ENCODE data around the gene PFN4. TPM values are rescaled to one million over a fixed set of nuclear protein-coding genes. Genes with fewer than 3 reads are reported as not detected.
"Not testable (repeated sequence)": the region's sequence is repeated elsewhere in the genome, so short reads cannot be mapped to it uniquely, and the experiment has no call there.

PFN4 gene
- total RNA-seq, 2 experiments from 2014 or later = 0.40 TPM; not detected in 1

DNA sequence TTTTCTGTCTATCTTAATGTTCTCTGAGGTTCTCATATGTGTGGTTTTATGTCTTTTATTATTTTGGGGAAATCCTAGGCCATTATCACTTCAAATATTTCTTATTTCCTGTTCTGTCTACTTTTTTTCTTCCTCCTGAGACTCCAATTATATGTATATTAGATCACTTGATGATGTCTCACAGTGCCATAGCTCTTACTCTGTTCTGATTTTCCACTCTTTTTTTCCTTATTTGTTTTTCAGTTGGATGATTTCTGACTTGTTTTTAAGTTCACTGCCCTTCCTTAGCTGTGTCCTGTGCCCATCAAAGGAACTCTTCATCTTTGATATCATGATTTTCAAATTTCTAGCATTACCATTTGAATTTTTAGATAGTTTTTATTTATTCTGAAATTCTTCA lies 24.2 kb upstream of the PFN4 start:
- H3K27me3 Mint-ChIP-seq = no peaks in the 10 kb centered on the region
- CTCF ChIA-PET = no interaction called here
- H3K36me3 Mint-ChIP-seq = peaks cover 19% of the 10 kb centered on the region
- H3K4me1 Mint-ChIP-seq (ENCODE audit: low read depth) = no peaks in the 10 kb centered on the region
- POLR2A ChIA-PET = no interaction called here
- no peak overlapping the region for H3K27ac Mint-ChIP-seq
- peaks cover 21% of the 10 kb centered on the region for H3K9me3 Mint-ChIP-seq
- intact Hi-C loops (cut with micrococcal nuclease) = no loop called here
- no peak overlapping the region for H3K4me3 Mint-ChIP-seq
- no peak for DNase-seq

DNA sequence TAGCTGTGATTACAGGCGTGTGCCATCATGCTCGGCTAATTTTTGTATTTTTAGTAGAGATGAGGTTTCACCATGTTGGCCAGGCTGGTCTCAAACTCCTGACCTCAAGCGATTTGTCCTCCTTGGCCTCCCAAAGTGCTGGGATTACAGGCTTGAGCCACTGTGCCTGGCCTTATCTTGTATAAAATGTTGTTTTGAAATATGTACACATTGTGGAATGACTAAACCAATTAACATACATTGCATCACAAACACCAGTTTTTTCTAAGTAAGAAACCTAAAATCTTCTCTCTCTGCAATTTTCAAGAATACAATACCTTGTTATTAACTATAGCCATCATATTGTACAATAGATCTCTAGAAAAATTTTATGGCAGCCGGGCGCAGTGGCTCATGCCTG lies 17.2 kb upstream of the PFN4 start:
- H3K27ac Mint-ChIP-seq; H3K36me3 Mint-ChIP-seq; H3K4me1 Mint-ChIP-seq (ENCODE audit: low read depth); CTCF ChIA-PET; H3K4me3 Mint-ChIP-seq; H3K9me3 Mint-ChIP-seq; POLR2A ChIA-PET; intact Hi-C loops (cut with micrococcal nuclease); H3K27me3 Mint-ChIP-seq; DNase-seq: not testable (repeated sequence)

GRCh38 chr2:24132543-24132942 lies 9.4 kb upstream of the PFN4 start:
- H3K4me1 Mint-ChIP-seq (ENCODE audit: low read depth) = no peaks in the 10 kb centered on the region

GRCh38 chr2:24125956-24126355 lies 2.8 kb upstream of the PFN4 start:
- no peaks in the 10 kb centered on the region for H3K36me3 Mint-ChIP-seq
- intact Hi-C loops (cut with micrococcal nuclease) = no loop called here
- H3K27me3 Mint-ChIP-seq = no peaks in the 10 kb centered on the region
- no peaks in the 10 kb centered on the region for H3K9me3 Mint-ChIP-seq
- CTCF ChIA-PET = no interaction called here
- H3K4me1 Mint-ChIP-seq (ENCODE audit: low read depth) = peaks cover 10% of the 10 kb centered on the region
- no peak overlapping the region for H3K27ac Mint-ChIP-seq
- no peak overlapping the region for H3K4me3 Mint-ChIP-seq
- POLR2A ChIA-PET = no interaction called here
- no peak for DNase-seq

More at GRCh38 chr2:24132543-24132942, 9.4 kb upstream of the PFN4 start:
- Mint-ChIP-seq H3K9me3 (peaks cover 10% of the 10 kb centered on the region), H3K27me3 (no peaks in the 10 kb centered on the region), H3K27ac (no peak overlapping the region), H3K4me3 (no peak overlapping the region), H3K36me3 (peaks cover 12% of the 10 kb centered on the region)
- ChIA-PET POLR2A (no interaction called here), CTCF (interaction anchor here (1.1 kb wide), 1 partner anchor 48 kb away, joined by 3 read pairs; the partner anchor contains the start of gene TP53I3)
- no peak for DNase-seq
- intact Hi-C loops (cut with micrococcal nuclease) = no loop called here

DNA sequence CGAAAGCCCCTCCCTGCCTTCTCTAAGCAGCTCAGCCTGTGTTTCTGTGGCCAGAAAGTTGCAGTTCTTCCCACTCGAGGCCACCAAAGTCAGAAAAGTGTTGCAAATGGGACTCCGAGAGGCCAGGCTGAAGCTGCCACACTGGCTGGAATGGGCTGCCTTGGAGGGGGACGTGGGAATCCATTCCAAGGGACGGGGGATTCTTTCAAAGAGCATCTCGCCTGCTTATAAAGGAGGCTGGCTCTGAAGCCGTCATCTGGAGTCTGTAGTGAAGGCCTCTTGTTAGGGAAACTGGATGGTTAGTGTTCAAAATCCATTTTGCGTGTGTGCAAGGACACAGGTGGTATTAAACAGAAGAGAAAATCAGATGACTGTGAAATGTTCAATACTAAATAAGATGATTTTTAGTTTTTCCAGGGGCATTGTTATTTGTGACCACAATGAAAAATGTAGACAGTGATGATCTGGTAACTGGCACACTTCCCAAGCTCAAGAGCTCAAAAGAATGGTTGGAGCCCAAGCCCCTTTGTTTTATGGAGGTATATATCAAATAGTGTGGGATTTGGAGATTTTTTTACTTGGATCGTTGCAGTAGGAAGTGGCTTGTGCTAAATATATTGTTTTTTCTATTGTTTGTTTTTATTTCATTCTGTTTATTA lies 917 bp upstream of the PFN4 start:
- intact Hi-C loops (cut with micrococcal nuclease) = loop anchor here (2.0 kb wide), 2 partner anchors 47 to 77 kb away; partner anchors contain the start of genes SF3B6 and WDCP
- Mint-ChIP-seq H3K9me3 (no peaks in the 10 kb centered on the region), H3K4me3 (peak overlapping the region; percentile 72), H3K36me3 (no peaks in the 10 kb centered on the region), H3K4me1 (ENCODE audit: low read depth) (peaks cover 10% of the 10 kb centered on the region), H3K27me3 (no peaks in the 10 kb centered on the region), H3K27ac (no peak overlapping the region)
- DNase-seq = no peak
- POLR2A ChIA-PET = interaction anchor here (0.9 kb wide), 2 partner anchors 77 to 200 kb away, joined by 3 read pairs; partner anchors contain the start of gene WDCP
- CTCF ChIA-PET = interaction anchor here (1.1 to 4.6 kb wide), 2 partner anchors 40 to 48 kb away, joined by 3 to 31 read pairs; partner anchors contain the start of genes SF3B6 and TP53I3

DNA sequence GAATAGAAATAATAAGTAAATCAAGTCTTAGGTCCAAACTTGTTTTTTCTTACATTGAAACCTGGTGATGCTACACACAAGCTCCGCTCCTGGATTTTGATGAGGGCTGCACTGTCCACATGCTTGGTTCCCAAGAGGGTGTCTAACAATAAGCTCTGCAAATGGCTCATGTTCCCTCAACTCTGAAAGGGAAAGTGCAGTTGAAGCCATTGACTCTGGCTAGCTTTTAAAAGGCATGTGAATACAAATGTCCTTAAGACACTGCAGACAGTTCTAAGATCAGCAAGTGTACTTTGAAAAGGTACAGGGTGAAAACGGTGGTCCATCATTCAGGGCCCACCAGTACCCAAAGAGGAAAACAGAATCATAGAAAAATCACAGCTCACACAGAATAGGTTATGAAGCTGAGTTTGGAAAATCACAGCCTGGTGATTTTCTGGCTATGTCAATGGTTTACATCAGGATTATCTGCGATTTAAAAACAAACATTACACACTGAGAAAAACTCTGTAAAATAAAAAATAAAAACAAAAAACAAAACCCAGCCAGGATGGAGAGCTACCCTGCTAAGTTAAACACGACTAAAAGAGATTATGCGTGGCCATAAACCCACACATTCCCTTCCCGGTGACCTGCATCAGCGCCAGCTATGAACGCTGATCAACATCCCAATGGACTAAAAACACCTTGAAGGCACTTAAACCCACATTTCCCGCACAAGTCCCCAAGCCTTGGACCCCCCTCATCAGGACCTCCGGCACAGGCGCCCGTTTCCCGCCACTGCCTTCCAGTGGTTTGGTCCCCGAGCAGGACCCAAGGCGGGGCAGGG lies 554 bp downstream of the PFN4 start:
- peaks cover 10% of the 10 kb centered on the region for H3K4me1 Mint-ChIP-seq (ENCODE audit: low read depth)
- H3K4me3 Mint-ChIP-seq = peak overlapping the region; percentile 70
- no peak overlapping the region for H3K27ac Mint-ChIP-seq
- intact Hi-C loops (cut with micrococcal nuclease) = loop anchor here (2.0 kb wide), 2 partner anchors 46 to 76 kb away; partner anchors contain the start of genes SF3B6 and WDCP
- H3K36me3 Mint-ChIP-seq = no peaks in the 10 kb centered on the region
- no peaks in the 10 kb centered on the region for H3K9me3 Mint-ChIP-seq
- no peaks in the 10 kb centered on the region for H3K27me3 Mint-ChIP-seq
- CTCF ChIA-PET = interaction anchor here (4.6 kb wide), 1 partner anchor 38 kb away, joined by 31 read pairs; the partner anchor contains the start of gene TP53I3
- DNase-seq = no peak
- POLR2A ChIA-PET = interaction anchor here (1.6 kb wide), 1 partner anchor 196 kb away, joined by 11 read pairs; the partner anchor contains the start of gene ATAD2B

GRCh38 chr2:24121469-24121868 lies 1.7 kb downstream of the PFN4 start:
- Mint-ChIP-seq H3K36me3 (no peaks in the 10 kb centered on the region), H3K4me3 (no peak overlapping the region), H3K9me3 (no peaks in the 10 kb centered on the region), H3K27ac (no peak overlapping the region), H3K4me1 (ENCODE audit: low read depth) (peaks cover 10% of the 10 kb centered on the region), H3K27me3 (no peaks in the 10 kb centered on the region)
- ChIA-PET POLR2A (interaction anchor here (1.6 kb wide), 1 partner anchor 195 kb away, joined by 11 read pairs; the partner anchor contains the start of gene ATAD2B), CTCF (interaction anchor here (4.6 kb wide), 1 partner anchor 37 kb away, joined by 31 read pairs; the partner anchor contains the start of gene TP53I3)
- intact Hi-C loops (cut with micrococcal nuclease) = no loop called here
- DNase-seq = no peak

- POLR2A ChIA-PET = no interaction called here
- H3K4me1 Mint-ChIP-seq (ENCODE audit: low read depth) = peaks cover 10% of the 10 kb centered on the region
- CTCF ChIA-PET = interaction anchor here (4.6 kb wide), 1 partner anchor 37 kb away, joined by 31 read pairs; the partner anchor contains the start of gene TP53I3
- H3K36me3 Mint-ChIP-seq = no peaks in the 10 kb centered on the region
- intact Hi-C loops (cut with micrococcal nuclease) = no loop called here
- H3K27ac Mint-ChIP-seq = no peak overlapping the region
- H3K4me3 Mint-ChIP-seq = no peak overlapping the region
- no peaks in the 10 kb centered on the region for H3K9me3 Mint-ChIP-seq
- DNase-seq = no peak
- H3K27me3 Mint-ChIP-seq = no peaks in the 10 kb centered on the region
Observed at GRCh38 chr2:24121066-24121465, 2.1 kb downstream of the PFN4 start.

- no peaks in the 10 kb centered on the region for H3K9me3 Mint-ChIP-seq
- H3K36me3 Mint-ChIP-seq = no peaks in the 10 kb centered on the region
- no peak for DNase-seq
- H3K27me3 Mint-ChIP-seq = no peaks in the 10 kb centered on the region
- H3K27ac Mint-ChIP-seq = no peak overlapping the region
- ChIA-PET POLR2A (no interaction called here), CTCF (no interaction called here)
- peaks cover 4% of the 10 kb centered on the region for H3K4me1 Mint-ChIP-seq (ENCODE audit: low read depth)
- H3K4me3 Mint-ChIP-seq = no peak overlapping the region
- intact Hi-C loops (cut with micrococcal nuclease) = no loop called here
Observed at GRCh38 chr2:24117902-24118301, 5.2 kb downstream of the PFN4 start.

- Mint-ChIP-seq H3K36me3 (no peaks in the 10 kb centered on the region), H3K27me3 (no peaks in the 10 kb centered on the region), H3K4me3 (no peak overlapping the region), H3K27ac (no peak overlapping the region), H3K4me1 (ENCODE audit: low read depth) (no peaks in the 10 kb centered on the region), H3K9me3 (no peaks in the 10 kb centered on the region)
- intact Hi-C loops (cut with micrococcal nuclease) = no loop called here
- ChIA-PET POLR2A (no interaction called here), CTCF (interaction anchor here (1.2 kb wide), 1 partner anchor 31 kb away, joined by 3 read pairs; the partner anchor contains the start of gene TP53I3)
- no peak for DNase-seq
Observed at GRCh38 chr2:24115057-24115456, 8.1 kb downstream of the PFN4 start.

- H3K4me1 Mint-ChIP-seq (ENCODE audit: low read depth) = no peaks in the 10 kb centered on the region
- no peak overlapping the region for H3K27ac Mint-ChIP-seq
- ChIA-PET CTCF (no interaction called here), POLR2A (no interaction called here)
- intact Hi-C loops (cut with micrococcal nuclease) = no loop called here
- no peaks in the 10 kb centered on the region for H3K36me3 Mint-ChIP-seq
- peaks cover 20% of the 10 kb centered on the region for H3K9me3 Mint-ChIP-seq
- H3K4me3 Mint-ChIP-seq = no peak overlapping the region
- no peak for DNase-seq
- no peaks in the 10 kb centered on the region for H3K27me3 Mint-ChIP-seq
Observed at GRCh38 chr2:24111407-24111901, 11.7 kb downstream of the PFN4 start.

DNA sequence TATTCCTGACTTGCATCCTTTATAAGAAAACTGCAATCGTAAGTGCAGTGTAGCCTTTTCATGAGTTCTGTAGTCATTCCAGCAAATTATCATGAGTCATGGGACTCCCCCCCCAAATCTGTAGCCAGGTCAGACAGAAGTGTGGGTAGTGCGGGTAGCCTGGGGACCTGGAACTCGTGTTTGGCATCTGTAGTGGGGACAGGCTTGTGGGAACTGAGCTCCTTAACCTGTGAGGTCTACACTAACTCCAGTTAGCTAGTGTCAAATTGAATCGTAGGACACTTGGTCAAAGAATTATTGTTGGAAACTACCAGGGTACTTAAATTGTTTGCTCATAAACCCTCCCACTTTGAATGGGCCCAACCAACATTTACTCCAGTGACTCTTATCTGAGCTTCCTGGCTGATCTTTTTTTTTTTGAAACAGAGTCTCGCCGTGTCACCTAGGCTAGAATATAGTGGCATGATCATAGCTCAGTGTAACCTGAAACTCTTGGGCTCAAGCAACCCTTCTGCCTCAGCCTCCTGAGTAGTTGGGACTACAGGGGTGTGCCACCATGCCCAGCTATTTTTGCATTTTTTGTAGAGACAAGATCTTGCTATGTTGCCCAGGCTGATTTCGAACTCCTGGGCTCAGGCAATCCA lies 12.4 kb downstream of the PFN4 start:
- H3K36me3 Mint-ChIP-seq = peaks cover 3% of the 10 kb centered on the region
- POLR2A ChIA-PET = no interaction called here
- DNase-seq = no peak
- no peak overlapping the region for H3K27ac Mint-ChIP-seq
- H3K4me1 Mint-ChIP-seq (ENCODE audit: low read depth) = no peaks in the 10 kb centered on the region
- peaks cover 23% of the 10 kb centered on the region for H3K9me3 Mint-ChIP-seq
- no peaks in the 10 kb centered on the region for H3K27me3 Mint-ChIP-seq
- no peak overlapping the region for H3K4me3 Mint-ChIP-seq
- CTCF ChIA-PET = no interaction called here
- intact Hi-C loops (cut with micrococcal nuclease) = no loop called here
